HG02678 (cell line): Measurements from ENCODE around the gene CA6.
"Not testable (repeated sequence)": the region's sequence is repeated elsewhere in the genome, so short reads cannot be mapped to it uniquely, and the experiment has no call there.

Experiments used
- ATAC-seq: cut with Tn5 transposase; IDR thresholded peaks from one replicate; pipeline ENCODE4 v1.9.1; 2021; ENCODE audit warnings: mild to moderate bottlenecking, moderate library complexity; ENCODE audit not compliant: unreplicated experiment

Gene CA6

DNA sequence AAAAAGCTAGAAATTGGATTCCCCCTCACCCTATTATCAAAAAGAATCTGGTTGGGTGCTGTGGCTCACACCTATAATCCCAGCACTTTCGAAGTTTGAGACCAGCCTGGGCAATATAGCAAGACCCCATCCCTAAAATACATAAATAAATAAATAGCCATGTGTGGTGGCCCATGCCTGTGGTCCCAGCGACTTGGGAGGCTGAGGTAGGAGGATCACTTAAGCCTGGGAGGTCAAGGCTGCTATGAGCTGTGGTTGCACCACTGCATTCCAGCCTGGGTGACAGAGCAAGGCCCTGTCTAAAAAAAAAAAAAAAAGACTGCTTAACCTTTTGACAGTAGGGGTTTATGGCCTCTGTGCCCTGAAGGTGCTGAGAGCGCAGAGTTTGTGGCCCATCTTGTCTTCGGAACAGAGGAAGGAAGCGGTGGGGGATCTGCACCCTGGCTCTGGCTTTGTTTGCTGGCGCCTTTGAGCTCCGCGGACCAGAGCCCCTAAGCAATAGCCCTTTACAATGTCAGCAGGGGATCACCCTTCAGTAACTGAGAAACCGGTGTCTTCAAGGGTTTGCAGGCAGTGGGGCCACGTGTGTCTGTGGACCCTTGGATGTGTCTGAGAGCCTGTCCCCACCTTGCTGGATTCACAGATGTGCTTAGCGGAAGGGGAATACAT lies 58.5 kb downstream of the CA6 start:
- no peak for ATAC-seq

DNA sequence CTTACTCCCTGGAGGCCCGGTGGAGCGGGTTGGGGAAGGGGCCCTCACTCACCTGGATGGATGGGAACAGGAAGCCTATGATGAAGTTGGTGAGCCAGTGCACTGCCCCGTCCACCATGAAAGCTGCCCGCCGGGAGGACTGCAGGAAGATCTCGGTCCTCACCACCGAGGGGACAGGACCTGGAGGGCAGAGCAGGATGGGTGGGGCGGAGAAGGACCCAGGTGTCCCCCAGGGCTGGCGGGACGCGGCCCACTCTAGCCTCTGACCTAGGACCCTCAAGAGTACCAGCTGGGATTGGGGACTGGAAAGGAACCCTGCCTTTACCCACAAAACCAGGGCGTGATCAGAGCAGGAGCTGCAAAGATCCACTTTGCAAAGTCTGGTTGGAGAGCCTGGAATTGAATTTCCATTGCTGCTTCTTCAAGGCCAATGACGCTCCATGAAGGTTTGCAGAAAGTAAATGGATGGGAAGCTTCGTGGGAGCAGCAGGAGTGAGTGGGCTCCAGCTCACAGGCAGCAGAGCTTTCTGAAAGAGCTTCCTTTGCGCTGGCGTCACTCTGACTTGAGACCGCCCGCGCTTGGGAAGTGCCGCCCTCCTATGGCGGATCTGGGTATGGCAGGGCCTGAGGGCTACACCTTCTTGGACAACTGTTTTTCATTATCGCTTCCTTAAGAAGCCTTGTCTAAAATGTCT lies 59.2 kb downstream of the CA6 start:
- peak; percentile 48 for ATAC-seq

DNA sequence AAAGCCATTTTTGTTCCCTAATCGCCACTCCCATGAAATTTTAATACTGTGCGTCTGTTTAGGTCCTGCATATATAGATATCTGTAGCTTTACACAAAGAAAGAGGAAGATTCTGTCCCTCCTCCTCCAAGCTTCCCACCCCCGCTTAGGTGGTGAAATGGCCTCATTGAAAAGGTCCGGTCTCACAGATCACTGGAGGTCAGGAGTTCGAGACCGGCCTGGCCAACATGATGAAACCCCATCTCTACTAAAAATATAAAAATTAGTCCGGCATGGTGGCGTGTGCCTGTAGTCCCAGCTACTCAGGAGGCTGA lies 59.7 kb downstream of the CA6 start:
- no peak for ATAC-seq

DNA sequence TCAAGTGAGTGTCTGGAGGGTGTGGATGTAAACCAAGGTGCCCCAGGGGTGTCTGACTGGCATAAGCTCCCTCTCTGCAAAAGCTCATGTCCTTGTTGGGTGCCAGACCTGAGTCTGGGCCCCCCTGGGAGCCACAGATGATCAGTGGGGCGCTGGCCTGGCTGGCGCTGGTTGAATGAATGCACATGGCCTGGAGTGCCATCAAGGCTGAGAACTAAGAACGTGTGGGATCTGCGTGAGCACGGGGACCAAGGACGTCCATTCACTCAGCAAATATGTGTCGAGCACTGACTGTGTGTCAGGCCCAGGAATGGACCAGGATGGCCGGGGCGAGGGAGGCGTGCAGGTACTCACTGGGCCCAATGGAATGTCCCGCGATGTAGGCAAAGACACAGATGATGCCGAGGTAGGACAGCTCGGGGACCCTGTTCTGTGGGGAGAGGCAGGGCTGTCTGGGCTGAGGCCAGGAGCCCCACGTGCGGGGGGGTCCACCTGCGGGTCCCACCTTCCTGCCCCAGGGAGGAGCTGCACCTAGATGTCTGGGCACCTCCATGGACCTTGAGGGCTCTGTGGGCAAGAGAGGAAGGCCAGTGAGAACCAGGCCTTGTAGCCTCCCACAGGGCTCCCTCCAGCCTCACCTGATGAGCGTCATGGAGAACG lies 61.4 kb downstream of the CA6 start:
- no peak for ATAC-seq

GRCh38 chr1:9008236-9008635 lies 62.6 kb downstream of the CA6 start:
- ATAC-seq: peak; percentile 64

DNA sequence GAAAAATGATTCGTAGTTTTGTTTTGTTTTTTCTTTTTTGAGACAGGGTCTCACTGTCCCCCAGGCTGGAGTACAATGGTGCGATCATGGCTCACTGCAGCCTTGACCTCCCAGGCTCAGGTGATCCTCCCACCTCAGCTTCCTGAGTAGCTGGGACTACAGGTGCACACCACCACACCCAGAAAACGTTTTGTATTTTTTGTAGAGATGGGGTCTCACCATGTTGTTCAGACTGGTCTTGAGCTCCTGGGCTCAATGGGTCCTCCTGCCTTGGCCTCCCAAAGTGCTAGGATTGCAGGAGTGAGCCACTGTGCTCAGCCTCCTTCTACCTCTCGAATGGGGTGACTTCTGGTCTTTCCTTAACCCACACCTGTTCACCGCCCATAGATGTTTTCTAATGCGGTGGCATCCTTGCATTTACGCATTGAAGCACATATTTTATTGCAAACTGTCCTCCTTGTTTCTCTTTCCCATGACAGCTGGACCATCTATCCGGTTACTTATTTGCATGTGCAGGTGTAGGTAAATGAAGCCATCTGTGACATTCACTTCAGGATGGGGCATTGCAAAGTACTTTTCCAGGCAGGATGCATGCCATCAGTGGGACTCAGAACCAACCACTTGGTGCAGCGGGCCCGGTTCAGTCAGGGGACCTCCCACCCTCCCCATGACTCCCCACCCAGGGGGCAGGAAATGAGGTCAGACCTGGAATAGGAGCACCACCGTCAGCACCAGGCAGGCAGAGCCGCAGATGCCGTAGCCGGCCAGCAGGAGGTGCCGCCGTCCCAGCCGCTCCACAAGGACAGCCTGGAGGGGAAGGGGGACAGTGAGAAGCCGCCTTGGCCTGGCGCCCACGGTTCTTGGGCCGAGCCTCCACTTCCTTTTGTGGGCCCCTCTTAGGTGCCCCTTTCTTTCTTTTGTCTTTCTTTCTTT lies 64.0 kb downstream of the CA6 start:
- ATAC-seq: no peak

GRCh38 chr1:9010781-9011323 lies 65.2 kb downstream of the CA6 start:
- ATAC-seq: no peak

DNA sequence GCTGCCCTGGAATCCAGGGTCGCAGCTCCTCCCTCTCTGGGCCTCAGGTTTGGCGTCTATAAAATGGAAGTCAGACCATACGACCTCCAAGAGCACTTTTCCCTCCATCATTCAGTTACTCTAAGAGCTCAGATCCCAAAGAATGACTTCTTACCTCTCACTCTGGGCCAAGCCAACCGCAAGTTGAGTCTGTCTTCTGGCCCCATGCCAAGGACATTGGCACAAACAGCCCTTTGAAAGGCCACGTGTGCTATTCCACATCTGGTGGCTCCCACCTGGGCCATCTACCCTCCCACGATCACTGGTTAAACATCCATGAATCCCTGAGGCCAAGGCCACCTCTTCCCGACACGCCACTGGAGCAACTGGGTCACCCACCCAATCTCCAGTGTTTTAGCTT lies 68.2 kb downstream of the CA6 start:
- ATAC-seq: no peak

- no peak for ATAC-seq
Observed at GRCh38 chr1:9014475-9015375, 69.1 kb downstream of the CA6 start.

DNA sequence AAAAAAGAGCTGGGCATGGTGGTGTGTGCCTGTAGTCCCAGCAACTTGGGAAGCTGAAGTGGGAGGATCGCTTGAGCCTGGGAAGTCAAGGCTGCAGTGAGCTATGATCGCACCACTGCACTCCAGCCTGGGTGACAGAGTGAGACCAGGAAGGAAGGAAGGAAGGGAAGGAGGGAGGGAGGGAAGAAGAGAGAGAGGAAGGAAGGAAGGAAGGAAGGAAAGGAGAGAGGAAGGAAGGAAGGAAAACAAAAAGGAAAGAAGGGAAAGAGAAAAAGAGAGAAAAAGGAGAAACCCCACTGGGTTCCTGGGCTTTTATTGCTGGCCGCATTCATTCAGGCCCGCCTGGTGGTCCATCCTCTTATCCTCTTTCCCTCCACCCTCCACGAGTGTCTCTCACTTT lies 70.8 kb downstream of the CA6 start:
- ATAC-seq: no peak

GRCh38 chr1:9018333-9018732 lies 72.7 kb downstream of the CA6 start:
- no peak for ATAC-seq

- no peak for ATAC-seq
Observed at GRCh38 chr1:9019896-9020295, 74.2 kb downstream of the CA6 start.

DNA sequence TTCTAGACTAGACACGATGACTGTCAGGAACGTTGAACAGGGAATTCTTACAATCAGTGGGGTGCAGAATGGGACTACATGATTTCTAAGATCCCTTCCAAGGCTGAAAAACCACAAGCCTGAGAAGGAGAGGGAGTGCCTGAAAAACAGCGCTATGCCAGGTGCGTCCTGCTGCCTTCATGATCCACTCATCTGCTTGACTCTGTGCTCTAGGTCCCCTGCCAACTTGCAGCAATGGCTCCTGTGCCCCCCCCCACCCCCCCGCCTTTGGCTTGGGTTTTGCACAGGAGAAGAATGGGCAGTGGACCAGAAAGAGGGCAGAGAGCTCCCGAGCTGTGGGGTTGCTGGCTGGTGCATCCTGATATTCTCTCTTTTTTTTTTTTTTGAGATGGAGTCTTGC lies 74.6 kb downstream of the CA6 start:
- ATAC-seq: no peak

DNA sequence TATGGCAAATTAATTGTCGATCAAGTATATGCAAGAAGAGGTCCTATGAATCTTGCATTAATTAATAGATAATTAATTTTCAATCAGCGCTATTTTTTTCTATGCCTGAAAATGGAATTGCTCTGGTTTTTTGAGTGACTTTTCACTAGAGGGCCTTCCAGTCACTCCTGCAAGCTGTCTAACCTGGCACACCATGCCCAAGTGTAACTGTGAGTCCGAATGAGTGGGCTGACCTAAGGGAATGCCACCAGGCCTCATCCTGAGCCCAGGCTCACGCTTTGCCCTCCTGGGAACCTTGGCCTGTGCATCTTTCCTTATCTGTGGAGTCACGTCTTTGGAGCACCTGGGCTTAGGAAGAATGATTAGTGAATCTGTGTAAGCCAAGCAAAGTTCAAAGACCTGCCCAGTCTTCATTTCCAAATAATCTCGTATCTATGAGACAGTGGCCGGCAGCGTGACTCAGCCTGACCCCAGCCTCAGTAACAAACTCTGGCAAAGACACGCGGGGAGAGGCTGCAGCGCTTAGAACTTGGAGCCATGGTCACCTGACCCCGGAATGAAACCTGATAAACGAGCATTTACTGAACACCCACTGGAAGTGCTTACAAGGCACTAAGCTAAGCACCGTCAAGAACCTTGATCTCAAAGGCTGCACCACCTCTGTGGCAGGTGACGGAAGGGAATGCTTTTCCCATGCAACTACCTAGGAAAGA lies 76.5 kb downstream of the CA6 start:
- not testable (repeated sequence) for ATAC-seq

- no peak for ATAC-seq
Observed at GRCh38 chr1:9022773-9023172, 77.1 kb downstream of the CA6 start.
